OCI-M1 (cell line): Measurements from ENCODE around the gene DCUN1D5.

Experiments
- DNase-seq: peaks from one replicate; lab custom pipeline; 2025; lab: John Stamatoyannopoulos, UW

Gene DCUN1D5

GRCh38 chr11:103055221-103055890, 36.6 kb downstream of the DCUN1D5 start:
- peak; percentile 26 for DNase-seq

- DNase-seq, result no peak
Observed at GRCh38 chr11:103053997-103054396, 38.0 kb downstream of the DCUN1D5 start.

- DNase-seq, result no peak
Observed at GRCh38 chr11:103051981-103052380, 40.0 kb downstream of the DCUN1D5 start.

GRCh38 chr11:103051151-103051801, 40.7 kb downstream of the DCUN1D5 start:
- DNase-seq, result no peak

GRCh38 chr11:103050351-103050750, 41.6 kb downstream of the DCUN1D5 start:
- no peak for DNase-seq

- no peak for DNase-seq
Observed at GRCh38 chr11:103047837-103048236, 44.1 kb downstream of the DCUN1D5 start.

- DNase-seq, result no peak
Observed at GRCh38 chr11:103043826-103044678, 47.9 kb downstream of the DCUN1D5 start.

- no peak for DNase-seq
Observed at GRCh38 chr11:103042161-103042560, 49.8 kb downstream of the DCUN1D5 start.

GRCh38 chr11:103035791-103036434, 56.0 kb downstream of the DCUN1D5 start:
- DNase-seq, result peak; percentile 88

- DNase-seq, result no peak
Observed at GRCh38 chr11:103035216-103035615, 56.7 kb downstream of the DCUN1D5 start.

GRCh38 chr11:103031834-103032233, 60.1 kb downstream of the DCUN1D5 start:
- no peak for DNase-seq

GRCh38 chr11:103029401-103029800, 62.6 kb downstream of the DCUN1D5 start:
- DNase-seq, result no peak

GRCh38 chr11:103028304-103029020, 63.5 kb downstream of the DCUN1D5 start:
- peak; percentile 16 for DNase-seq

GRCh38 chr11:103024086-103024485, 67.9 kb downstream of the DCUN1D5 start:
- DNase-seq, result no peak

- DNase-seq, result no peak
Observed at GRCh38 chr11:103016031-103016430, 75.9 kb downstream of the DCUN1D5 start.

- DNase-seq, result no peak
Observed at GRCh38 chr11:103013421-103013820, 78.5 kb downstream of the DCUN1D5 start.
